Psoas muscle (tissue), 8 donors: ENCODE results near the gene TNS2. TPM values are rescaled to one million over a fixed set of nuclear protein-coding genes. Genes with fewer than 3 reads are reported as not detected.

Source experiments
- ATAC-seq, 4 donors: fragments of 200-7000 bp; cut with Tn5 transposase; one replicate each; pipeline ENCODE4 v1.9.1; 2020; ENCODE audit warnings: moderate library complexity in 3 of 4, mild to moderate bottlenecking in 2 of 4
- DNase-seq, 2 donors: peaks; one replicate each; pipeline ENCODE4 v3.0.0-alpha.2; 2020
- H3K27ac ChIP-seq: fragments of 200-600 bp; one replicate; pipeline ENCODE4 v1.8.0; 2022
- H3K27me3 ChIP-seq, 3 donors: fragments of 200-600 bp in 1 of 3; one replicate each; pipeline versions ENCODE4 v1.6.1 to v1.8.0; 2013 to 2022; ENCODE audit warnings: low read length in 2 of 3, mild to moderate bottlenecking in 2 of 3, moderate library complexity in 1 of 3; ENCODE audit not compliant: insufficient read depth in 3 of 3
- H3K36me3 ChIP-seq, 2 donors: fragments of 200-600 bp in 1 of 2; one replicate each; pipeline versions ENCODE4 v1.6.1 to v1.8.0; 2013 to 2022; ENCODE audit warnings: low read depth in 1 of 2, mild to moderate bottlenecking in 1 of 2, moderate library complexity in 1 of 2; ENCODE audit not compliant: insufficient read depth in 1 of 2
- H3K4me1 ChIP-seq: fragments of 200-600 bp; one replicate; pipeline ENCODE4 v1.8.0; 2022
- H3K4me3 ChIP-seq: fragments of 200-600 bp; one replicate; pipeline ENCODE4 v1.8.0; 2022; ENCODE audit warnings: mild to moderate bottlenecking
- H3K9me3 ChIP-seq: fragments of 200-600 bp; one replicate; pipeline ENCODE4 v1.8.0; 2022
- WGBS, 3 donors: extraction: QIAGEN DNeasy Blood & Tissue Kit; methylation state at CpG; one replicate each; pipeline versions ENCODE4 v1.1.6 to v1.1.7; 2013; 5-methylcytosine and 5-hydroxymethylcytosine counted together
- intact Hi-C, 2 donors: fragments of 100-400 bp; cut with DNase I; formaldehyde crosslinking; loops; one replicate each; pipeline versions ENCODE4 v1.11.0 to v1.14.2; 2022
- polyA plus RNA-seq, 3 donors: library from polyadenylated mRNA; stranded (reverse); fragments of 200-250 nt; gene quantifications; one replicate each; pipeline ENCODE4 v1.2.3, GENCODE V29; 2013
- total RNA-seq, 4 donors: library from RNA; stranded (reverse); fragmentation: NEBNext Ultra II Directional in 2 of 4; extraction: Animal tissue kit (Norgen Biotek cat#: 25700) in 2 of 4; gene quantifications; one replicate each; pipeline versions ENCODE4 v1.2.1 to v1.2.4, GENCODE V29; 2021 to 2023
- TF ChIP-seq, protein P1 (sequence below): fragments of 200-600 bp; IDR thresholded peaks from one replicate; pipeline ENCODE4 v1.8.0; 2022; ENCODE audit warnings: antibody characterized with exemption
- donor health status: healthy with polysubstance abuse.
- donor health status: DM: no; HTN: no; CAD: no; lungs with moderate emphysema.
- donor health status: Bipolar disorder and iron deficiency.
- donor health status: healthy.
- donor health status: DM: yes; HTN: yes; CAD: no.
- donor health status: DM: no; HTN: no; CAD: no.
- donor health status: DM: no; HTN: no; CAD: no.
- donor health status: DM: yes; HTN: yes; CAD: no.

Gene TNS2
- total and polyA plus RNA-seq, 7 donors = 37.7 to 132 (median 48.9) TPM

DNA sequence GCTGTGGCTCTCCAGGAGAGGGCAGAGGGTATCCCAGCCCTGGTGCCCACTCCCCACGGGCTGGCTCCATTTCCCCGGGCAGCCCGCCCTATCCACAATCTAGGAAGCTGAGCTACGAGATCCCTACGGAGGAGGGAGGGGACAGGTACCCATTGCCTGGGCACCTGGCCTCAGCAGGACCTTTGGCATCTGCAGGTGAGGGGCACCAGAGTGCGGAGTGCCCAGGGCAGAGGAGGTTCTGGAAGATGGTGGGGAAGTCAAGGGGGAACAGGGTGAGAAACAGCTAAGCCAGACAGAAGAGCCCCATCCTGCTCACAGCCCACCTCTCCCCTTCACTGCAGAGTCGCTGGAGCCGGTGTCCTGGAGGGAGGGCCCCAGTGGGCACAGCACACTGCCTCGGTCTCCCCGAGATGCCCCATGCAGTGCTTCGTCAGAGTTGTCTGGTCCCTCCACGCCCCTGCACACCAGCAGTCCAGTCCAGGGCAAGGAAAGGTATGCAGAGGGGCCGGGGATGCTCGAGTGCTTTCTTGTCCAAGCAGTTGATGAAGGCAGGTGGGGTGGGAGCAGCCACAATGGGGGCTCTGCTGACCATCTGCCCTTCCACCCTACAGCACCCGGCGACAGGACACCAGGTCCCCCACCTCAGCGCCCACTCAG, 10.3 kb downstream of the TNS2 start:
- WGBS, 3 donors = 85 to 88% (median 86%) methylated on average over 12 to 17 of the region's 17 CpGs
- Histone ChIP-seq H3K36me3 (peaks cover 0 to 97% of the 10 kb centered on the region in 2 donors), H3K9me3 (no peaks in the 10 kb centered on the region), H3K27me3 (no peaks in the 10 kb centered on the region), H3K4me1 (peaks cover 20% of the 10 kb centered on the region), H3K27ac (peak overlapping the region; percentile 55), H3K4me3 (no peak overlapping the region)
- DNase-seq (peak in 1 of 2 donors; percentile 12), ATAC-seq (no peak)
- intact Hi-C loops = no loop called here
- TF ChIP-seq, protein P1, sequence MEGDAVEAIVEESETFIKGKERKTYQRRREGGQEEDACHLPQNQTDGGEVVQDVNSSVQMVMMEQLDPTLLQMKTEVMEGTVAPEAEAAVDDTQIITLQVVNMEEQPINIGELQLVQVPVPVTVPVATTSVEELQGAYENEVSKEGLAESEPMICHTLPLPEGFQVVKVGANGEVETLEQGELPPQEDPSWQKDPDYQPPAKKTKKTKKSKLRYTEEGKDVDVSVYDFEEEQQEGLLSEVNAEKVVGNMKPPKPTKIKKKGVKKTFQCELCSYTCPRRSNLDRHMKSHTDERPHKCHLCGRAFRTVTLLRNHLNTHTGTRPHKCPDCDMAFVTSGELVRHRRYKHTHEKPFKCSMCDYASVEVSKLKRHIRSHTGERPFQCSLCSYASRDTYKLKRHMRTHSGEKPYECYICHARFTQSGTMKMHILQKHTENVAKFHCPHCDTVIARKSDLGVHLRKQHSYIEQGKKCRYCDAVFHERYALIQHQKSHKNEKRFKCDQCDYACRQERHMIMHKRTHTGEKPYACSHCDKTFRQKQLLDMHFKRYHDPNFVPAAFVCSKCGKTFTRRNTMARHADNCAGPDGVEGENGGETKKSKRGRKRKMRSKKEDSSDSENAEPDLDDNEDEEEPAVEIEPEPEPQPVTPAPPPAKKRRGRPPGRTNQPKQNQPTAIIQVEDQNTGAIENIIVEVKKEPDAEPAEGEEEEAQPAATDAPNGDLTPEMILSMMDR = no peak

DNA sequence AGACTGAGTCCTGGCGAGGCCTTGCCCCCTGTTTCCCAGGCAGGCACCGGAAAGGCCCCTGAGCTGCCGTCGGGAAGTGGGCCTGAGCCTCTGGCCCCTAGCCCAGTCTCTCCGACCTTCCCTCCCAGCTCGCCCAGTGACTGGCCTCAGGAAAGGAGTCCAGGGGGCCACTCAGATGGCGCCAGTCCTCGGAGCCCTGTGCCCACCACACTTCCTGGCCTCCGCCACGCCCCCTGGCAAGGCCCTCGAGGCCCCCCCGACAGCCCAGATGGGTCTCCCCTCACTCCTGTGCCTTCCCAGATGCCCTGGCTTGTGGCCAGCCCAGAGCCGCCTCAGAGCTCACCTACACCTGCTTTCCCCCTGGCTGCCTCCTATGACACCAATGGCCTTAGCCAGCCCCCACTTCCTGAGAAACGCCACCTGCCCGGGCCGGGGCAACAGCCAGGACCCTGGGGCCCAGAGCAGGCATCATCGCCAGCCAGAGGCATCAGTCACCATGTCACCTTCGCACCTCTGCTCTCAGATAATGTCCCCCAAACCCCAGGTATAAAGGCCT, 10.9 kb downstream of the TNS2 start:
- H3K4me1 ChIP-seq = peaks cover 20% of the 10 kb centered on the region
- no peak for ATAC-seq

DNA sequence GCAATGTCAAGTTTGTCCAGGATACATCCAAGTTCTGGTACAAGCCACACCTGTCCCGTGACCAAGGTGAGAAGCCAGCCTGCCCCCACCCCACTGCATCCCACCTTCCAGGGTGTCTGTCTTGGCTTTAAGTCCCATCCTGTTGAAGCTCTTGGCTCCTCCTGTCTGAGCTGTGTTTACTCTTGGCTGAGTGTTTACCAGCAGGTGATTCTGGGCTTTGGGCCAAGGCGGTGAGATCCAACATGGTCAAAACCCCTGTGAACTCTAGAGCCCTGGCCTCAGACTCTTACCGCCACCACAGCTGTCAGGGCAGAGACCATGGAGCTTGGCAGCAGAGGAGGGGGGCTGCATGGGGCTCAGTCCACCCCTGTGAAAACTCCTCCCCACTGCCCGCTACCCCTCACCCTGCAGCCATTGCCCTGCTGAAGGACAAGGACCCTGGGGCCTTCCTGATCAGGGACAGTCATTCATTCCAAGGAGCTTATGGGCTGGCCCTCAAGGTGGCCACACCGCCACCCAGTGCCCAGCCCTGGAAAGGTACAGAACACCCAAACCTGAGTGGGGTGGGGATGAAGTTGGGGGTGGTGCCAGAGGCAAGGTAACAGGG, 11.6 kb downstream of the TNS2 start:
- 82 to 85% (median 85%) methylated on average over 5 of the region's 5 CpGs for WGBS, 3 donors
- no peaks in the 10 kb centered on the region for H3K27me3 ChIP-seq
- no peaks in the 10 kb centered on the region for H3K9me3 ChIP-seq
- H3K4me1 ChIP-seq = peaks cover 25% of the 10 kb centered on the region
- peaks cover 0 to 84% of the 10 kb centered on the region in 2 donors for H3K36me3 ChIP-seq
- TF ChIP-seq, protein P1 = no peak
- intact Hi-C loops = no loop called here
- DNase-seq (peak; percentile 38 to 56), ATAC-seq (no peak)
- peak overlapping the region; percentile 55 for H3K27ac ChIP-seq
- no peak overlapping the region for H3K4me3 ChIP-seq

More for the DNA sequence above, 10.9 kb downstream of the TNS2 start:
- Histone ChIP-seq H3K4me3 (no peak overlapping the region), H3K27ac (peak overlapping the region; percentile 55), H3K27me3 (no peaks in the 10 kb centered on the region), H3K9me3 (no peaks in the 10 kb centered on the region), H3K36me3 (peaks cover 0 to 91% of the 10 kb centered on the region in 2 donors)
- intact Hi-C loops = no loop called here
- 65 to 70% (median 66%) methylated on average over 17 to 18 of the region's 18 CpGs for WGBS, 3 donors
- peak; percentile 43 to 70 for DNase-seq
- TF ChIP-seq, protein P1 = no peak

DNA sequence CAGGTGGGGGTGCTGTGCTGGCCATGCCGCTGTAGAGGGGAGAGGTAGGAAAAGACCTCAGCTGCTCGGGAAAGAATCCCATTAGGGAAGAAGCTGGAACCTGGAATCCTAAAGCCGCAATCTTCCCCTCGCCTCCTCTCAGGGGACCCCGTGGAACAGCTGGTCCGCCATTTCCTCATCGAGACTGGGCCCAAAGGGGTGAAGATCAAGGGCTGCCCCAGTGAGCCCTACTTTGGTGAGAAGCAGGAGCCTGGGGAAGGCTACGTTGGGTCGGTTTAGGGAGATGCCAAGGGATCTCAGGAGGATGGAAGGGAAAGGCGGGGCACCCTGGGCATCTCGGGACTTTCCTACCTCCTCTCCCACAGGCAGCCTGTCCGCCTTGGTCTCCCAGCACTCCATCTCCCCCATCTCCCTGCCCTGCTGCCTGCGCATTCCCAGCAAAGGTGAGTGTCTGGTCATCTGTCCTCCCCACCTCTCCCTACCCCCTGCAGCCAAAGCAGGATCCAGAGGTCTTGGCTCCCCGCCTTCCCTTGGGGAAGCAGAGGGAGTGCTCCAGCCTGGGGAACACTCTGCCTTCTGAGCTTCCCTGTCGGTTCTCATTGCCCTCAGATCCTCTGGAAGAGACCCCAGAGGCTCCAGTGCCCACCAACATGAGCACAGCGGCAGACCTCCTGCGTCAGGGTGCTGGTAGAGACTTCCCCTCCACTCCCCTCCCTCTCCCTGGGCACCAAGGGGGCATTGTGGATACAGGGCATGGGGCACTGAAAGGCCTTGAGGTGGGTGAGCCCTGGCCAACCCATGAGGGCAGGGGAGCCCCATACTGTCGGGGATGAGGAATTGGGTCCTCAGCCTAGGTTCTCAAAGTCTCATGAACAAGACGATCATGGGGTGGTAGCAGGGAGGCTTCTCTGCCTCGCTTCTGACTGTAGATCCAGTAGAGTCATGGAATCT, 12.4 kb downstream of the TNS2 start:
- no peaks in the 10 kb centered on the region for H3K27me3 ChIP-seq
- H3K9me3 ChIP-seq = no peaks in the 10 kb centered on the region
- H3K4me3 ChIP-seq = no peak overlapping the region
- TF ChIP-seq, protein P1 = no peak
- intact Hi-C loops = no loop called here
- no peak for ATAC-seq
- 71 to 77% (median 76%) methylated on average over 18 to 20 of the region's 20 CpGs for WGBS, 3 donors
- peaks cover 0 to 76% of the 10 kb centered on the region in 2 donors for H3K36me3 ChIP-seq
- peak; percentile 16 to 58 for DNase-seq
- H3K27ac ChIP-seq = peak overlapping the region; percentile 55
- H3K4me1 ChIP-seq = peaks cover 26% of the 10 kb centered on the region
